Neural crest cell (in vitro differentiated cells): ENCODE measurements around the gene NAGK. TPM values are rescaled to one million over a fixed set of nuclear protein-coding genes. Genes with fewer than 3 reads are reported as not detected.
"Not testable (repeated sequence)": the region's sequence is repeated elsewhere in the genome, so short reads cannot be mapped to it uniquely, and the experiment has no call there.

ENCODE experiments used
- DNase-seq: peaks from one replicate; pipeline ENCODE4 v3.0.0; 2021; ENCODE audit warnings: low read depth, mixed read lengths, low spot score
- H3K27ac Mint-ChIP-seq: one replicate; pipeline ENCODE4 v1.8.0; 2021; ENCODE audit warnings: mild to moderate bottlenecking, mixed read lengths; ENCODE audit not compliant: unreplicated experiment
- H3K27me3 Mint-ChIP-seq: 2 replicates; pipeline ENCODE4 v1.8.0; 2021; ENCODE audit warnings: low read depth, mild to moderate bottlenecking, mixed read lengths
- H3K36me3 Mint-ChIP-seq: 2 replicates; pipeline ENCODE4 v1.8.0; 2021; ENCODE audit warnings: low read depth, mild to moderate bottlenecking, mixed read lengths
- H3K4me1 Mint-ChIP-seq: 2 replicates; pipeline ENCODE4 v1.8.0; 2021; ENCODE audit warnings: mixed read lengths
- H3K4me3 Mint-ChIP-seq: one replicate; pipeline ENCODE4 v1.8.0; 2021; ENCODE audit warnings: mild to moderate bottlenecking, mixed read lengths
- H3K9me3 Mint-ChIP-seq: 2 replicates; pipeline ENCODE4 v1.8.0; 2021; ENCODE audit warnings: mixed read lengths
- CTCF ChIP-seq: fragments of 200-600 bp; sonication (generic); conservative IDR thresholded peaks from 2 replicates; pipeline ENCODE4 v1.5.0; 2021; ENCODE audit warnings: antibody characterized with exemption, mild to moderate bottlenecking
- long read RNA-seq: library from polyadenylated mRNA; unstranded; transcript quantifications from one replicate; pipeline ENCODE4 v2.0.0, GENCODE V29; 2020
- total RNA-seq: library from RNA; stranded (reverse); gene quantifications from 2 replicates; pipeline ENCODE4 v1.2.1, GENCODE V29; 2021

NAGK gene
- 51.9 and 70.3 TPM in 2 replicates for total RNA-seq
- long read RNA-seq, transcript NAGK-229 (10 exons, 1,801 nt), result major isoform, 7 of 11 reads
- long read RNA-seq, partial matches to known transcripts, result 0 of 11 reads
- long read RNA-seq, other reads (novel, unspliced or antisense), result 3 of 11 reads

- Mint-ChIP-seq H3K27me3 (peaks cover 19% of the 10 kb centered on the region), H3K27ac (peak within 1 kb of the TSS; percentile 92), H3K4me3 (peak within 1 kb of the TSS; percentile 96)
Observed at GRCh38 chr2:71068218-71069035, at the start of gene NAGK. NAGK (plus strand) TSS chr2:71068648; CDS start chr2:71068684, 36 bp downstream.

GRCh38 chr2:71019989-71020388 lies 48.5 kb upstream of the NAGK start:
- H3K4me3 Mint-ChIP-seq, H3K9me3 Mint-ChIP-seq, H3K27me3 Mint-ChIP-seq, H3K36me3 Mint-ChIP-seq, DNase-seq, H3K27ac Mint-ChIP-seq: not testable (repeated sequence)
- H3K4me1 Mint-ChIP-seq, result peaks cover 18% of the 10 kb centered on the region

More at GRCh38 chr2:71068218-71069035, at the start of gene NAGK:
- TF ChIP-seq CTCF, result no peak
- peaks cover 1% of the 10 kb centered on the region for H3K36me3 Mint-ChIP-seq
- H3K4me1 Mint-ChIP-seq, result peaks cover 27% of the 10 kb centered on the region
- peak; percentile 90 for DNase-seq
- H3K9me3 Mint-ChIP-seq, result no peaks in the 10 kb centered on the region

- not testable (repeated sequence) for DNase-seq, H3K9me3 Mint-ChIP-seq, H3K4me3 Mint-ChIP-seq, H3K27ac Mint-ChIP-seq, H3K36me3 Mint-ChIP-seq
- H3K4me1 Mint-ChIP-seq, result peaks cover 18% of the 10 kb centered on the region
- H3K27me3 Mint-ChIP-seq, result peaks cover 11% of the 10 kb centered on the region
Observed at GRCh38 chr2:71021394-71021793, 47.1 kb upstream of the NAGK start.

- DNase-seq, H3K36me3 Mint-ChIP-seq, H3K4me3 Mint-ChIP-seq, H3K9me3 Mint-ChIP-seq, H3K27ac Mint-ChIP-seq: not testable (repeated sequence)
- Mint-ChIP-seq H3K27me3 (peaks cover 11% of the 10 kb centered on the region), H3K4me1 (peaks cover 18% of the 10 kb centered on the region)
Observed at GRCh38 chr2:71023553-71024243, 44.8 kb upstream of the NAGK start.

GRCh38 chr2:71036296-71036695 lies 32.2 kb upstream of the NAGK start:
- DNase-seq, H3K36me3 Mint-ChIP-seq, H3K4me1 Mint-ChIP-seq, H3K9me3 Mint-ChIP-seq, H3K4me3 Mint-ChIP-seq, H3K27ac Mint-ChIP-seq: not testable (repeated sequence)
- H3K27me3 Mint-ChIP-seq, result peaks cover 83% of the 10 kb centered on the region

GRCh38 chr2:71042287-71042686 lies 26.2 kb upstream of the NAGK start:
- no peak overlapping the region for H3K27ac Mint-ChIP-seq
- no peaks in the 10 kb centered on the region for H3K36me3 Mint-ChIP-seq
- H3K4me1 Mint-ChIP-seq, result peaks cover 4% of the 10 kb centered on the region
- DNase-seq, result no peak
- H3K9me3 Mint-ChIP-seq, result no peaks in the 10 kb centered on the region
- H3K4me3 Mint-ChIP-seq, result no peak overlapping the region
- H3K27me3 Mint-ChIP-seq, result peaks cover 53% of the 10 kb centered on the region
- TF ChIP-seq CTCF, result no peak

- no peak overlapping the region for H3K4me3 Mint-ChIP-seq
- H3K27me3 Mint-ChIP-seq, result peaks cover 40% of the 10 kb centered on the region
- H3K4me1 Mint-ChIP-seq, result peaks cover 18% of the 10 kb centered on the region
- no peak overlapping the region for H3K27ac Mint-ChIP-seq
- TF ChIP-seq CTCF, result no peak
- no peaks in the 10 kb centered on the region for H3K9me3 Mint-ChIP-seq
- no peaks in the 10 kb centered on the region for H3K36me3 Mint-ChIP-seq
- no peak for DNase-seq
Observed at GRCh38 chr2:71043531-71044407, 24.7 kb upstream of the NAGK start.
